AG09319 (cell line): ENCODE data around the gene CLOCK.

Source experiments
- DNase-seq: peaks from one replicate; pipeline ENCODE4 v3.0.0-alpha.2; 2010; ENCODE audit warnings: low read depth; ENCODE audit errors: extremely low read depth
- CTCF ChIP-seq: IDR thresholded peaks from 2 replicates; pipeline ENCODE4 v1.5.1; 2011; ENCODE audit warnings: low read depth, mild to moderate bottlenecking, inconsistent platforms, low read length, moderate library complexity

The CLOCK gene

GRCh38 chr4:55524844-55525571 lies 21.7 kb downstream of the CLOCK start:
- TF ChIP-seq CTCF = no peak
- no peak for DNase-seq

- no peak for DNase-seq
- no peak for TF ChIP-seq CTCF
Measured at GRCh38 chr4:55518442-55518841, 28.3 kb downstream of the CLOCK start.

- no peak for DNase-seq
- no peak for TF ChIP-seq CTCF
Measured at GRCh38 chr4:55517526-55518229, 29.0 kb downstream of the CLOCK start.

- DNase-seq = no peak
- no peak for TF ChIP-seq CTCF
Measured at GRCh38 chr4:55512922-55513571, 33.7 kb downstream of the CLOCK start.

GRCh38 chr4:55512077-55512476 lies 34.6 kb downstream of the CLOCK start:
- no peak for TF ChIP-seq CTCF
- no peak for DNase-seq

- DNase-seq = no peak
- no peak for TF ChIP-seq CTCF
Measured at GRCh38 chr4:55510685-55511084, 36.0 kb downstream of the CLOCK start.

GRCh38 chr4:55509266-55509665 lies 37.4 kb downstream of the CLOCK start:
- DNase-seq = no peak
- no peak for TF ChIP-seq CTCF
